HG02943 (cell line): ENCODE measurements around the gene PPP1R13B.
"Not testable (repeated sequence)": the region's sequence is repeated elsewhere in the genome, so short reads cannot be mapped to it uniquely, and the experiment has no call there.

Experiments
- ATAC-seq: cut with Tn5 transposase; IDR thresholded peaks from one replicate; pipeline ENCODE4 v1.9.1; 2021; ENCODE audit warnings: mild to moderate bottlenecking, low read depth, moderate library complexity; ENCODE audit not compliant: unreplicated experiment

Gene PPP1R13B

GRCh38 chr14:103847451-103848174 lies at the start of gene PPP1R13B:
TSS of gene PPP1R13B (minus strand) at chr14:103847575. CDS start at chr14:103847307, 268 bp downstream.
- peak; percentile 76 for ATAC-seq

DNA sequence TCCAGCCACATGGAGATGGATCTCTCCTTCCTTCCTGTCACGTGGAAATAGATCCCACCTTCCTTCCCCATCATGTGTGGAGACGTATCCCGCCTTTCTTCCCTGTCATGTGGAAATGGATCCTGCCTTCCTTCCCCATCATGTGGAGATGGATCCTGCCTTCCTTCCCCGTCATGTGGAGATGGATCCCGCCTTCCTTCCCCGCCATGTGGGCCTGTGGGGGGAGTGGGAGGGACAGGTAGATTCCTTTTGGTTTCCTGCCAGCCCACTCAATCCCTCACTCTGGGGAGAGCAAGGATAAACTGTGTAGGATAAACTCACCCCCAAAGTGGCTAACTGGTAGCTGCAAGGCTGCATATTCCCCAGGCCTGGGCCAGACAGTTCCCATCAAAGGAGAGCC lies 49.2 kb upstream of the PPP1R13B start:
- ATAC-seq, result no peak

GRCh38 chr14:103894723-103895059 lies 47.3 kb upstream of the PPP1R13B start:
- no peak for ATAC-seq

DNA sequence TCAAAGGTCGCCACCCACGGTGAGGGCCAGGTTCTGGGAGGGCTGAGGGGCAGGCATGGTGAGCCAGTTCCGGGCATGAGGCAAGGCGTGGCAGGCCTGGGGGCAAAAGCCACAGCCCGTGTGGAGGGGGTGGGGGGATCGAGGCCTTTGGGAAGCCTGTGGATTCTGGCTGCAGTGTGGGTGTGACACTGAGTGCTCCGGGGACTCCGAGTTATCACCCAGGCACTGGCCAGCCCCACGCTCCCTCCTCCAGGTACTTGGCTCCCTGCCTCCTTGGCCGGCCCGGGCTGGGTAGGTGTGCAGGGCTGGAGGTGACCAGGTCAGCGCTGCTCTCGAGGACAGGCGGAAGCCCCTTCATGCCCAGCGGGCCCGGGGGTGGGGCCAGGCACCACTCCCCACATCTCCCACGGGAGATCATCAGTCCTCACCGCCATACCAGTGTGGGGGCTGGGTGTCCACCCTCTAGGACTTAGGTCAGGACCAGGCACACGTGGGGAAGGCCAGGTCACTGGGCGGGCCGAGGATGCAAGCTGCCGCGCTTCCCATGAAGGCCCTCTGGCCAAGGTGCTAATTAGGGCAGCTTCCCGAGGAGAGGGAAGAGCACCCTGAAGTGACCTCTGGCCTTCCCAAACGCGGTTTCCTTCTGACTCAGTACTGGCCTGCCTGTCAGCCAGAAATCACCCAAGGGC lies 46.8 kb upstream of the PPP1R13B start:
- ATAC-seq, result no peak

- ATAC-seq, result no peak
Measured at GRCh38 chr14:103892247-103892646, 44.9 kb upstream of the PPP1R13B start.

DNA sequence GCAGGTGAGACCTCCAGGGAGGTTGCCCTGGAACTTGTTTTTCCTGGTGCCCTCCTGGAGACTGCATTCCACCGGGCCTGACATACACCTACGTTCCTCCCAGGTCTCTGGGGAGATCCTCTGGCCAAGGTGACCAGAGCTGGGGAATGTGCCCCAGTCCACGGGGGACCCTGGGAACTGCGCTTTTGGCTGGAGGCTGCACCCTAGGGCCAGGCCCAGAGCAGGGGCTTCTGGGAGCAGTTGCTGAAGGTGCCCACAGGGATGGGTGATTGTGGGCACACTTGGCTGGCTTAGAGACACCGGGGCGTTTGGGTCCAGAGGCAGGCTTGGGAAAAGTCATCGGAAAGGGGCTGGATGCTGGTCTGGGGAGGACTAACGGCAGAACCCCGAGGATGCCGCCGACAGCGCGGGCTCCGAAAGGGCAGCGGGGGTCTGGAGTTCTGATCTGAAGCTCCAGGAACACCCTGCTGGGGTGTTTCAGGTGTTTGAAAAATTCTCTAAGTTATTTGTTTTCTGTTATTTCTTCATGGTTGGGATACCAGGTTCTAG lies 44.4 kb upstream of the PPP1R13B start:
- no peak for ATAC-seq

- no peak for ATAC-seq
Measured at GRCh38 chr14:103890821-103891666, 43.7 kb upstream of the PPP1R13B start.

DNA sequence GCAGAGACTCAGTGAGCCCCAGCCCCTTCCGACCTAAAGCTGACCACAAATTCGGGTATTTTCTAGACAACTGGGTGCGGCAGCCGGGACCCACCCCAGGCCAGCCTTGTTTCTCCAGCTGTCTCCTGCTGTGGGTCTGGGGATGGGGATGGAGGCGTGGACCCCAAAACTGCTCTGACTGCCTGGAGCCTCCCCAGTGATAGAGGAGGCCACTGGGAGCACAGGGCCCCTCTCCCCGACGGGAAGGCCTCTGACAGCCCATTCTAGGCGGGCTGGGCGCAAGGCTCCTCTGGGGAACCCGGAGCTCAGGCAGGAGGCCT lies 42.6 kb upstream of the PPP1R13B start:
- ATAC-seq, result no peak

DNA sequence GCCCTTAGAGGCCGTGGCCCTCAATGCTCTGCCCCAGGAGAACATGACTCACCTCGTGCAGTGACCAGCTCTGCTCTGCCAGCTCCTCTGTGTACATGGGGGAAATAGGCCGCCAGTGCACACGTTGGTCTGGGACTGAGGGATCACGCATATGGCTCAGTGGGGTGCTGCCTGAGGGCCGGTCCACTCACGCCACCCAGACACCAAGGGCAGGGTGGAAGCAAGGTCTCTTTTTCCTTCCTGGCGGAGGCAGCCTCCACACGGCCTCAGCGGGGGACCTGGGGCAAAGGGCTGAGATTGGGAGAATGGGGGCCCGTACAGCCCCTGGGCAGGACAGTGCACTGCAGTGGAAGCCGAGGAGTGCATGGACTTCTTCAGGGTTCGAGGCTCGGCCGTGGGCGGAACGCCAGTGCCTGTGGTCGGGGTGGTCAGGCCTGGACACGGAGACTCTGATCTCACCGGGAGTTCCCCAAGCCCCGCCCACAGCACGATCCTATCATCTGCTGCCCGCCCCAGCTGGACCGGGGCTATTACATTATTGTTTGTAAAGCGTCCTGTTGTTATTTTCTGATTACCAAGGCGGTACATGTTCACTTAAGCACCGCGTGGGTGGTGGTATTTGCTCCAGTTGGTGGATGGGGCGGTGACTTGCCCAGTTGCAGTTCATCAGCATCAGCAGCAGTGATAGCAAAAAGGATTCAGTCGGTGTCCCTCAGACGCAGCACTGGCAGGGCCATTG lies 42.1 kb upstream of the PPP1R13B start:
- ATAC-seq, result no peak

GRCh38 chr14:103889002-103889312 lies 41.6 kb upstream of the PPP1R13B start:
- not testable (repeated sequence) for ATAC-seq

- no peak for ATAC-seq
Measured at GRCh38 chr14:103887557-103888115, 40.3 kb upstream of the PPP1R13B start.

GRCh38 chr14:103887170-103887501 lies 39.8 kb upstream of the PPP1R13B start:
- ATAC-seq, result no peak

GRCh38 chr14:103886304-103887169 lies 39.2 kb upstream of the PPP1R13B start:
- no peak for ATAC-seq

GRCh38 chr14:103885509-103885932 lies 38.1 kb upstream of the PPP1R13B start:
- ATAC-seq, result no peak

- ATAC-seq, result no peak
Measured at GRCh38 chr14:103884854-103885253, 37.5 kb upstream of the PPP1R13B start.

DNA sequence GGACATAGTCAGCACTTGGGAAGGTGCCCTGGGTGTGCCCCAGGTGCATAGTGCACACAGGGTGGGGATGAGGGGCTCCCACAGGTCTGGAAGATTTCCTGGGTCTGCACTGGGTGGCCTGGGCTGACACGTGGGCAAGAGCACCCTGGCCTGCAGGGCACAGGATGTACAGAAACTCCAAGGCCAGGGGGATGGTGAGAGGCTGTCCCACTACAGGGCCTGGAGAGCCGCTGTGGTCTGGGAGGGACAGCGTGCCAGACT lies 35.8 kb upstream of the PPP1R13B start:
- ATAC-seq, result no peak

DNA sequence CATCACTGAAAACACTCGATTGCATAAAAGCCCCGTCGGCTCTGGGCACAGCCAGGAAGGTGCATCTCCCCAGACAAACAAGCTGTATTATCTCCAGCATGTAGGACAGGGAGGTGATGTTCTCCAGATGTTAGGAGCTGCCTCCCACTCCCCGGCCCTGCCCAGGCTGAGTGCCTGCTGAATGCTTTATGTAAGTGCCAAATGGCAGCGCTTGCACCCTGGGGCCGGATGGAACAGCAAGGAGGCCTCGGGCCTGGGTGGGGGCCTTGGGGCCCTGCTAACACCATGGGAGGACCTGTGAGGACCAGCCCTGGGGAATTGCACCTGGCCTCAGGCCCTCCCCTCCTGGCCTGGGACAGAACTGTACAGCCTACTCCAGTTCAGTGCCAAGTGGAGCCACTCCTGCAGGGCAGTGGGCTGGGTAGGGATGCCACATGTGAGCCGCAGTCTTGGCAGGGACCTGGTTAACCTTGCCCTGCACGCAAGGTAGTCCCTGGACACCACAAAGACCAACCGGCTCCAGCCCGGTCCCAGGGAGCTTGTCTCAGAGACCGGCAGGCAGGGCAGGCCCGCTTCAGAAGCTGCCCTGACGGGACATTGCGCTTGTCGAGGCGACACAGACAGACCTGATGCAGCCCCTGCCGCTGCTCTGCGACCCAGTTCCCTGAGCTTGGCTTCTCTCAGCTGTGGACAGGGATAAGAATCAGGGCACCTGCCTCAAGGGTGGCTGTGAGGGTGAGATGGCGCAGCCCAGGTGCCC lies 35.3 kb upstream of the PPP1R13B start:
- ATAC-seq, result no peak

- ATAC-seq, result no peak
Measured at GRCh38 chr14:103881268-103882201, 34.2 kb upstream of the PPP1R13B start.
